ENCODE measurements around the gene ABCG4. TPM values are rescaled to one million over a fixed set of nuclear protein-coding genes. Genes with fewer than 3 reads are reported as not detected.
A peak's percentile ranks its signal among the peaks of the same experiment; 100 is the strongest.
"Not testable (repeated sequence)": the region's sequence is repeated elsewhere in the genome, so short reads cannot be mapped to it uniquely, and the experiment has no call there.

ABCG4 gene
- total RNA-seq, result under 0.01 and 0.13 TPM in 2 replicates

GRCh38 chr11:119149018-119149785, at the start of gene ABCG4:
Gene ABCG4, plus strand, starts transcription at chr11:119149052. Its CDS starts 914 bp downstream, at chr11:119149966.
- H3K4me3 ChIP-seq (ENCODE audit: low read depth, low read length), result peak within 1 kb of the TSS; percentile 42
- TF ChIP-seq, protein P1, sequence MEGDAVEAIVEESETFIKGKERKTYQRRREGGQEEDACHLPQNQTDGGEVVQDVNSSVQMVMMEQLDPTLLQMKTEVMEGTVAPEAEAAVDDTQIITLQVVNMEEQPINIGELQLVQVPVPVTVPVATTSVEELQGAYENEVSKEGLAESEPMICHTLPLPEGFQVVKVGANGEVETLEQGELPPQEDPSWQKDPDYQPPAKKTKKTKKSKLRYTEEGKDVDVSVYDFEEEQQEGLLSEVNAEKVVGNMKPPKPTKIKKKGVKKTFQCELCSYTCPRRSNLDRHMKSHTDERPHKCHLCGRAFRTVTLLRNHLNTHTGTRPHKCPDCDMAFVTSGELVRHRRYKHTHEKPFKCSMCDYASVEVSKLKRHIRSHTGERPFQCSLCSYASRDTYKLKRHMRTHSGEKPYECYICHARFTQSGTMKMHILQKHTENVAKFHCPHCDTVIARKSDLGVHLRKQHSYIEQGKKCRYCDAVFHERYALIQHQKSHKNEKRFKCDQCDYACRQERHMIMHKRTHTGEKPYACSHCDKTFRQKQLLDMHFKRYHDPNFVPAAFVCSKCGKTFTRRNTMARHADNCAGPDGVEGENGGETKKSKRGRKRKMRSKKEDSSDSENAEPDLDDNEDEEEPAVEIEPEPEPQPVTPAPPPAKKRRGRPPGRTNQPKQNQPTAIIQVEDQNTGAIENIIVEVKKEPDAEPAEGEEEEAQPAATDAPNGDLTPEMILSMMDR (IDR thresholded peaks at IDR 0.05; ENCODE audit: insufficient read depth, low read length, severe bottlenecking), result no peak
- DNase-seq (ENCODE audit: low read depth) (no peak), FAIRE-seq (no peak)
- H3K27me3 ChIP-seq (ENCODE audit: control insufficient read depth, insufficient read depth, low read length), result peaks cover 12% of the 10 kb centered on the region
- H3K36me3 ChIP-seq (ENCODE audit: control insufficient read depth, insufficient read depth, low read length), result no peaks in the 10 kb centered on the region

- DNase-seq (ENCODE audit: low read depth), result no peak
- Histone ChIP-seq H3K4me3 (ENCODE audit: low read depth, low read length) (no peak overlapping the region), H3K36me3 (ENCODE audit: control insufficient read depth, insufficient read depth, low read length) (peaks cover 13% of the 10 kb centered on the region), H3K27me3 (ENCODE audit: control insufficient read depth, insufficient read depth, low read length) (no peaks in the 10 kb centered on the region)
- TF ChIP-seq, protein P1 (IDR thresholded peaks at IDR 0.05; ENCODE audit: insufficient read depth, low read length, severe bottlenecking), result no peak
- FAIRE-seq, result no peak
Observed at GRCh38 chr11:119099711-119100110, 49.1 kb upstream of the ABCG4 start.

DNA sequence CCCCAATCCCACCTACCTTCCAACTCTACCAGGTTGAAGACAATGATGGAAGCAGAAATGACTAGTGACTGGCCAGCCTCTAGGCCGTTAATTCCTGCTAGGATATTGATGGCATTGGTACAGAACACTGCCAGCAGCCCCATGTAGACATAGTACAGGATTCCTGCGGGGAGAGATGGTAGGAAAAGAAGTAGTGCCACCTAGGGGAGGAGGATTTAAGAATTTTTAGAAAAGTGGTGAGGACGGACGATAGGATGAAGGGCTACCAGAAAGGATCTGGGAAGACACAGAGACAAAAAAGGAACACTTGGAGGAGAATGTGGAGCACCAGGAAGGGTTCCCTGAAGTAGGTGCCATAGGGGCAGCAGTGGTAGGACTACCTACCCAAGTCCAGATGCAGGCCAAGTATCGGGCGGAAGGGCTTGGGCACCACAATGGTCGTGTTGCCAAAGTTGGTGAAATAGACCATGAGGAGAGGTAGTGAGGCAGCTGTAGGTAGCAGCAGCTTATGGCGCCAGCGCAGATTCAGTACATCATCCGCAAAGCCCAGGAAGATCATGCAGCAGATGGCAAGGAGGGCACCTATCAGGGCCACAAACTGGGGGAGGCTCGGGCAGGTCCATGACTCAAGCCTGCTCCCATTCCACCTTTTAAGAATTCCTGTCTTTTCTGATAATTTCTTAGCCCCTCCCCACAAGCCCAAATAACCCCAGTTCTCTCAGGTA, 48.4 kb upstream of the ABCG4 start:
- Histone ChIP-seq H3K4me3 (ENCODE audit: low read depth, low read length) (peak overlapping the region; percentile 71), H3K27me3 (ENCODE audit: control insufficient read depth, insufficient read depth, low read length) (no peaks in the 10 kb centered on the region), H3K36me3 (ENCODE audit: control insufficient read depth, insufficient read depth, low read length) (peaks cover 13% of the 10 kb centered on the region)
- TF ChIP-seq, protein P1 (IDR thresholded peaks at IDR 0.05; ENCODE audit: insufficient read depth, low read length, severe bottlenecking), result peak; percentile 44
- FAIRE-seq (no peak), DNase-seq (ENCODE audit: low read depth) (peak; percentile 51)

DNA sequence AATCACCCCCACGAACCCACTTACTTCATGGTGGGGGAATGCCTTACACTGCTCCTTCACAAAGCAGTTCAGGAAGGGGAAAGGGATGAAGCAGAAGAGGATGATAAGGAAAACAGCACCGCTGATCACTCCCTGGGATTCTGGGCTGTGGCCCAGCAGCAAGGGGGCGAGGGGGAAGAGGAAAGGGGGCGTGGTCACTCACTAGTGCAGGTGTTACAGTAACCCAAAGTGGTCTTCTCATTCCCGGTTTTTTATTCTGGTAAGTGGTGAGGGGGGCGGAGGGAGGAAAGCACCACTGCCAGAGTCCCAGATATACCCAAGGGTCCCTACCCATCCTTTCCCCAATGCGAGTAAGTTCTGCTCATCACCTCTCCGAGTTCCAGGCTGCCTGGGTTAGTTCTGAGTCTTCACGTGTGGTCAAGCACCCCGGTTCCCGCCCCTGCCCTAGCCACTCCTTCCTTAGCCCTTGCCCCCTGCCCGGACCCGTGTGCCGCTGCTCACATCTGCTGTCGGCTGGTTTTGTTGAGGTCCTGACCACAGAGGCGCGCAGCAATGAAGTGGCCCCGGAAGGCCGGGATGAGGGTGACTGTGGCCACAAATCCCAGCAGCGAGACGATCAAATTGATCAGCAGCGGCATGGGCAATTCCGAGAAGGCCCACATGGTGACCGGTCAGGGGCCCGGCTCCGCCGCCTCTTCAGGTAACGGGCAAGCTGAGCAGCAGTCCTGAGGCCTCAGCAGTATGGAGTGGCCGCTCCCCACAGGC, 47.7 kb upstream of the ABCG4 start:
- TF ChIP-seq, protein P1 (IDR thresholded peaks at IDR 0.05; ENCODE audit: insufficient read depth, low read length, severe bottlenecking), result peak; percentile 15
- FAIRE-seq (no peak), DNase-seq (ENCODE audit: low read depth) (no peak)

DNA sequence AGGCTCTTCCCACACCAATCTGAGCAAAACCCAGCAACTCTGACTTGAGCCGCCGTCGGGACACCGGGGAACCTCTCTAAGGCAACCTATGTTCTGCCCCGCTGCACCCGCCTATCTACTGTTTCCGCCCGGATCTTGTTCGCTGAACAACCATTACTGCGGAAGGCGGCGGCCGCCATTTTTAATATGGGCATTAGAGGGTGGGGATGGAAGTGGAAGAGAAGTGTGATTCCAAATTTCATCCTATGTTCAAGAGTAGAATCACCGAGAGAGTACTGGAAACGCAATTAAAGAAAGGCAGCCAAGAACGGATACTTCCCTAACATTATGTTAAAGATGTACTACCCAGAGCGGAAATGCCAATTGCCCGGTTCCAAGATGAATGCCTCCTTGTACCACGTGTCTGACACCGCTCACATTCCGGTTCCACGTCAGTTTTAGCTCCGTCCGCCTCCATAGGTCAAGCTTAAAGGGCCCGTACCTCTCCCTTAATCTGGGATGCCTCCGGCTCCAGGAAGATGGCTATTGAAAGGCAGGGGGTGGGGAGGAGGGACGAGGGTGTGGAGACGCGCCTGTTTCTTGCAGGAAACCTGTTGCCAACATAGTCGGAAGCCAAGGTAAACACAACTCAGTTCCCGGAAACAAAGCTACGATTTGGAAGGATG, 47.0 kb upstream of the ABCG4 start, which contains the start of gene DPAGT1:
DPAGT1 (minus strand) TSS at position 95 of the 665 bp plus-strand sequence. CDS start 198 bp downstream, outside the sequence.
- H3K4me3 ChIP-seq (ENCODE audit: low read depth, low read length), result peak within 1 kb of the TSS; percentile 71
- FAIRE-seq (peak; percentile 73), DNase-seq (ENCODE audit: low read depth) (peak; percentile 96)
- peaks cover 10% of the 10 kb centered on the region for H3K36me3 ChIP-seq (ENCODE audit: control insufficient read depth, insufficient read depth, low read length)
- H3K27me3 ChIP-seq (ENCODE audit: control insufficient read depth, insufficient read depth, low read length), result no peaks in the 10 kb centered on the region
- TF ChIP-seq, protein P1 (IDR thresholded peaks at IDR 0.05; ENCODE audit: insufficient read depth, low read length, severe bottlenecking), result no peak

More for the DNA sequence above, 47.7 kb upstream of the ABCG4 start:
- Histone ChIP-seq H3K27me3 (ENCODE audit: control insufficient read depth, insufficient read depth, low read length) (no peaks in the 10 kb centered on the region), H3K4me3 (ENCODE audit: low read depth, low read length) (peak overlapping the region; percentile 71), H3K36me3 (ENCODE audit: control insufficient read depth, insufficient read depth, low read length) (peaks cover 13% of the 10 kb centered on the region)

GRCh38 chr11:119103161-119103664, 45.6 kb upstream of the ABCG4 start:
- H3K4me3 ChIP-seq (ENCODE audit: low read depth, low read length); DNase-seq (ENCODE audit: low read depth); H3K27me3 ChIP-seq (ENCODE audit: control insufficient read depth, insufficient read depth, low read length); H3K36me3 ChIP-seq (ENCODE audit: control insufficient read depth, insufficient read depth, low read length); FAIRE-seq: not testable (repeated sequence)
